IMR-90 (cell line): ENCODE results near the gene PDIA2.

ENCODE experiments used
- BHLHE40 ChIP-seq: fragments of 150-350 bp; IDR thresholded peaks from 2 replicates; pipeline ENCODE4 v1.6.1; 2016; ENCODE audit warnings: mild to moderate bottlenecking, low read depth, low read length
- CEBPB ChIP-seq: IDR thresholded peaks from 2 replicates; pipeline ENCODE4 v1.6.1; 2012; ENCODE audit warnings: low read depth, low read length, improper control_type of control experiment
- CTCF ChIP-seq: conservative IDR thresholded peaks from 2 replicates; pipeline ENCODE4 v1.5.1; 2012; ENCODE audit warnings: mild to moderate bottlenecking, low read depth, low read length, improper control_type of control experiment
- MAZ ChIP-seq: IDR thresholded peaks from 2 replicates; pipeline ENCODE4 v1.6.1; 2012; ENCODE audit warnings: low read depth, mild to moderate bottlenecking, low read length, improper control_type of control experiment, moderate library complexity, borderline replicate concordance
- POLR2A ChIP-seq: IDR thresholded peaks from 2 replicates; pipeline ENCODE4 v1.6.1; 2012; ENCODE audit warnings: mild to moderate bottlenecking, low read depth, low read length
- RAD21 ChIP-seq: IDR thresholded peaks from 2 replicates; pipeline ENCODE4 v1.6.1; 2012; ENCODE audit warnings: low read length, improper control_type of control experiment
- SMC3 ChIP-seq: fragments of 150-350 bp; IDR thresholded peaks from 2 replicates; pipeline ENCODE4 v1.6.1; 2016; ENCODE audit warnings: low read depth, mild to moderate bottlenecking, antibody characterized with exemption, low read length, moderate library complexity

- TF ChIP-seq CTCF (no peak), POLR2A (no peak), BHLHE40 (no peak), CEBPB (no peak), RAD21 (no peak), MAZ (no peak), SMC3 (no peak)
These were observed 13.3 kb downstream of the PDIA2 start for GRCh38 chr16:296276-296675.
